ENCODE measurements around the gene OR2AG1.

- TF ChIP-seq FOXM1 (IDR thresholded peaks at IDR 0.05; ENCODE audit: low read depth) = no peak
- TF ChIP-seq GABPA (IDR thresholded peaks at IDR 0.05; ENCODE audit: low read depth) = no peak
- no peak for TF ChIP-seq USF1 (IDR thresholded peaks at IDR 0.05; ENCODE audit: borderline replicate concordance, low read depth)
- TF ChIP-seq CTCF (IDR thresholded peaks at IDR 0.05) = no peak
- TF ChIP-seq TAF1 (IDR thresholded peaks at IDR 0.05; ENCODE audit: borderline replicate concordance, low read depth, low read length) = no peak
- TF ChIP-seq RFX5 (IDR thresholded peaks at IDR 0.05; ENCODE audit: low read length) = no peak
- TF ChIP-seq RAD21 (IDR thresholded peaks at IDR 0.05; ENCODE audit: low read length) = no peak
- TF ChIP-seq ZBTB33 (IDR thresholded peaks at IDR 0.05; ENCODE audit: borderline replicate concordance, low read depth) = no peak
- no peak for TF ChIP-seq SMC3 (IDR thresholded peaks at IDR 0.05; ENCODE audit: low read depth, low read length)
- TF ChIP-seq EP300 (IDR thresholded peaks at IDR 0.05; ENCODE audit: borderline replicate concordance in 1 of 2, low read depth in 1 of 2, low read length in 1 of 2) = no peak
- TF ChIP-seq YY1 (IDR thresholded peaks at IDR 0.05; ENCODE audit: low read depth) = no peak
- TF ChIP-seq NRF1 (IDR thresholded peaks at IDR 0.05; ENCODE audit: low read depth, low read length) = no peak
Measured at GRCh38 chr11:6745465-6746015, 37.3 kb upstream of the OR2AG1 start.
